Fibroblast of pulmonary artery (primary cell): ENCODE data around the gene MRPS16.

Experiments used
- DNase-seq: peaks from one replicate; pipeline ENCODE4 v3.0.0-alpha.2; 2010; ENCODE audit warnings: low read depth
- H3K4me3 ChIP-seq: replicated peaks from 2 replicates; pipeline ENCODE4 v1.5.1; 2011; ENCODE audit warnings: low read depth, mild to moderate bottlenecking, control low read depth, low read length, moderate library complexity
- TF ChIP-seq, protein P1 (sequence below): IDR thresholded peaks from 2 replicates; pipeline ENCODE4 v1.5.1; 2011; ENCODE audit warnings: mild to moderate bottlenecking, control low read depth, low read length, inconsistent platforms; ENCODE audit errors: missing control alignments

Gene MRPS16

DNA sequence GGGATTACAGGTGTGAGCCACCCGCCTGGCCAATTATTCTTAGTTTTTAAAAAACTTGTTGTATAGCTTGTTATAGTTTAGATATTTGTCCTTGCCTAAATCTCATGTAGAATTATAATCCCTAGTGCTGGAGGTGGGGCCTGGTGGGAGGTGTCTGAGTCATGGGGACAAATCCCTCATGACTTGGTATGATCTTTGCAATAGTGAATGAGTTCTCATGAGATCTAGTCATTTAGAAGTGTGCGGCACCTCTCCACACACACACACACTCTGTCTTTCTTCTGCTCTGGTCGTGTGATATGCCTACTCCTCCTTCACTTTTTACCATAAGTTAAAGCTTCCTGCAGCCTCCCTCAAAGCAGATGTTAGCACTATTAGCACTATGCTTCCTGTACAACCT is 47.4 kb downstream of the MRPS16 start:
- H3K4me3 ChIP-seq, result no peak overlapping the region
- TF ChIP-seq, protein P1, sequence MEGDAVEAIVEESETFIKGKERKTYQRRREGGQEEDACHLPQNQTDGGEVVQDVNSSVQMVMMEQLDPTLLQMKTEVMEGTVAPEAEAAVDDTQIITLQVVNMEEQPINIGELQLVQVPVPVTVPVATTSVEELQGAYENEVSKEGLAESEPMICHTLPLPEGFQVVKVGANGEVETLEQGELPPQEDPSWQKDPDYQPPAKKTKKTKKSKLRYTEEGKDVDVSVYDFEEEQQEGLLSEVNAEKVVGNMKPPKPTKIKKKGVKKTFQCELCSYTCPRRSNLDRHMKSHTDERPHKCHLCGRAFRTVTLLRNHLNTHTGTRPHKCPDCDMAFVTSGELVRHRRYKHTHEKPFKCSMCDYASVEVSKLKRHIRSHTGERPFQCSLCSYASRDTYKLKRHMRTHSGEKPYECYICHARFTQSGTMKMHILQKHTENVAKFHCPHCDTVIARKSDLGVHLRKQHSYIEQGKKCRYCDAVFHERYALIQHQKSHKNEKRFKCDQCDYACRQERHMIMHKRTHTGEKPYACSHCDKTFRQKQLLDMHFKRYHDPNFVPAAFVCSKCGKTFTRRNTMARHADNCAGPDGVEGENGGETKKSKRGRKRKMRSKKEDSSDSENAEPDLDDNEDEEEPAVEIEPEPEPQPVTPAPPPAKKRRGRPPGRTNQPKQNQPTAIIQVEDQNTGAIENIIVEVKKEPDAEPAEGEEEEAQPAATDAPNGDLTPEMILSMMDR, result no peak

More for the DNA sequence above, 47.4 kb downstream of the MRPS16 start:
- DNase-seq, result no peak
